Placental epithelial cell (primary cell): ENCODE measurements around the gene STXBP1. TPM values are rescaled to one million over a fixed set of nuclear protein-coding genes. Genes with fewer than 3 reads are reported as not detected.

Experiments used
- total RNA-seq: library from RNA; depleted of rRNA; stranded (reverse); fragments of >200 nt; gene quantifications from 2 replicates; pipeline ENCODE4 v1.2.3, GENCODE V29; 2012

Gene STXBP1
- total RNA-seq, result 11.0 and 16.6 TPM in 2 replicates

GRCh38 chr9:127611899-127612790 lies at the start of gene STXBP1:
Gene STXBP1, plus strand, starts transcription at chr9:127612277. Its CDS starts 127 bp downstream, at chr9:127612404.

GRCh38 chr9:127706836-127707241 lies 94.8 kb downstream of the STXBP1 start, which contains the start of gene CFAP157:
Gene CFAP157, plus strand, starts transcription at chr9:127706988. Its CDS starts 44 bp downstream, at chr9:127707032.

GRCh38 chr9:127715470-127716337 lies 103.6 kb downstream of the STXBP1 start, which contains the start of the genes PTRH1 and TTC16:
Gene PTRH1, minus strand, starts transcription at chr9:127715663. Its CDS starts 24 bp downstream, at chr9:127715639.
Gene TTC16, plus strand, starts transcription at chr9:127716079. Its CDS starts 67 bp downstream, at chr9:127716146.

GRCh38 chr9:127734747-127735529 lies 122.9 kb downstream of the STXBP1 start, which contains the start of gene TOR2A:
Gene TOR2A, minus strand, starts transcription at chr9:127735294. Its CDS starts 24 bp downstream, at chr9:127735270.

Other genes starting within 250 kb of the STXBP1 start
- gene SLC2A8, start 215.1 kb upstream of the STXBP1 start, total RNA-seq, result 11.2 and 20.4 TPM in 2 replicates
- 16.9 and 19.1 TPM in 2 replicates for gene ZNF79, start 187.9 kb upstream of the STXBP1 start, total RNA-seq
- 1,146 and 1,303 TPM in 2 replicates for gene RPL12, start 160.9 kb upstream of the STXBP1 start, total RNA-seq
- 18.0 and 21.2 TPM in 2 replicates for gene LRSAM1, start 160.8 kb upstream of the STXBP1 start, total RNA-seq
- gene CFAP157, start 94.7 kb downstream of the STXBP1 start, total RNA-seq, result under 0.01 TPM in 1 of 2 replicates, not detected in the other
- gene PTRH1, start 103.4 kb downstream of the STXBP1 start, total RNA-seq, result 7.2 and 9.4 TPM in 2 replicates
- gene TTC16, start 103.8 kb downstream of the STXBP1 start, total RNA-seq, result not detected in 2 replicates
- 5.1 and 9.4 TPM in 2 replicates for gene TOR2A, start 123.0 kb downstream of the STXBP1 start, total RNA-seq
- gene SH2D3C, start 166.4 kb downstream of the STXBP1 start, total RNA-seq, result under 0.01 and 0.43 TPM in 2 replicates
- gene CDK9, start 173.8 kb downstream of the STXBP1 start, total RNA-seq, result 33.0 and 61.7 TPM in 2 replicates
- 41.6 and 47.3 TPM in 2 replicates for gene FPGS, start 190.6 kb downstream of the STXBP1 start, total RNA-seq
- 4.3 and 7.5 TPM in 2 replicates for gene ENG, start 242.4 kb downstream of the STXBP1 start, total RNA-seq